CD1c-positive myeloid dendritic cell (primary cell): ENCODE data around the gene MAU2.
"Not testable (repeated sequence)": the region's sequence is repeated elsewhere in the genome, so short reads cannot be mapped to it uniquely, and the experiment has no call there.

ENCODE experiments used
- DNase-seq: peaks from one replicate; pipeline ENCODE4 v3.0.0-alpha.2; 2016; ENCODE audit errors: extremely low spot score

Gene MAU2

DNA sequence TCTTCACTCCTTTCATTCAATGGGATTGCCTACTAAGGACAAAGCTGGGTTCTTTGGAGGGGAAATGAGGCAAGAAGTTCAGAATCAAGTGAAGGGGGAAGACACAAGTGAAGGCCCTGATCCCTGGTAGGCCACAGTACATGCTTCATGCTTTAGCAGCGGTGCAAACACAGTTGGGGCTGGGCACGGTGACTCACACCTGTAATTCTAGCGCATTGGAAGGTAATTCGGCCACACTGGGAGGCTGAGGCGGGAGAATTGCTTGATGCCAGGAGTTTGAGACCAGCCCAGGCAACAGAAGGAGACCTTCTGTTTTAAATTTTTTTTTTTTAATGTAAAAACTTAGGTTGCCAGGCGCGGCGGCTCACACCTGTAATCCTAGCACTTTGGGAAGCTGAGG lies 61.5 kb downstream of the MAU2 start:
- no peak for DNase-seq

DNA sequence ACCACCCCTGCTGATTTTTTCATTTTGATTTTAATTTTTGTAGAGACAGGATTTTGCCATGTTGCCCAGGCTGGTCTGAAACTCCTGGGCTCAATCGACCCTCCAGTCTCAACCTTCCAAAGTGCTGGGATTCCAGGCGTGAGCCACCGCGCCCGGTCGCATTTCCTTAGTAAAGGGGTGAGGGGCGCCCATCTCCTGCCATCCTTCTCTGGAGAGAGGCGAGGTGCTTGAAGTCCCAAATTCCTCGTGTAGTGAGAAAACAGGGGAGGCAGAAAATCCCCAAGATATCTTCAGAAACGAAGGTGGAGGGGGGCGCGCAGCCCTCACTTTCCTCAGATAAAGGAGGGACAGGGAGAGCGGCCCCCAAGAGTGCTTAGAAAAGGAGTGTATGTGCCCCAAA lies 63.9 kb downstream of the MAU2 start:
- no peak for DNase-seq

- peak; percentile 100 for DNase-seq
Observed at GRCh38 chr19:19385131-19385895, 64.7 kb downstream of the MAU2 start.

- no peak for DNase-seq
Observed at GRCh38 chr19:19385896-19386869, 65.6 kb downstream of the MAU2 start.

- no peak for DNase-seq
Observed at GRCh38 chr19:19387108-19387507, 66.5 kb downstream of the MAU2 start.

GRCh38 chr19:19388568-19389555 lies 68.2 kb downstream of the MAU2 start:
- DNase-seq, result no peak

GRCh38 chr19:19389683-19390082 lies 69.1 kb downstream of the MAU2 start:
- not testable (repeated sequence) for DNase-seq

DNA sequence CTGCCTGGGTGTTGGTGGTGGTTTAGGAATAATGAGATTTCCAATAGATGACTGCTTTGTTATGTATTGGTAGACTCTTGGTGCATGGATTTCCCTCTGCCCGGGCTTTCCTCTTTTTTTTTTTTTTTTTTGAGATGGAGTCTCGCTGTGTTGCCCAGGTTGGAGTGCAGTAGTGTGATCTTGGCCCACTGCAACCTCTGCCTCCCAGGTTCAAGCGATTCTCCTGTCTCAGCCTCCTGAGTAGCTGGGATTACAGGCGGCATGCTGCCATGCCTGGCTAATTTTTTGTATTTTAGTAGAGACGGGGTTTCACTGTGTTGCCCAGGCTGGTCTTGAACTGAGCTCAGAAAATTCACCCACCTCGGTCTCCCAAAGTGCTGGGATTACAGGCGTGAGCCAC lies 73.7 kb downstream of the MAU2 start:
- DNase-seq, result not testable (repeated sequence)

- no peak for DNase-seq
Observed at GRCh38 chr19:19399733-19400433, 79.3 kb downstream of the MAU2 start.

- DNase-seq, result peak; percentile 43
Observed at GRCh38 chr19:19402656-19403372, 82.2 kb downstream of the MAU2 start.

- DNase-seq, result peak; percentile 64
Observed at GRCh38 chr19:19403373-19403901, 82.8 kb downstream of the MAU2 start.

GRCh38 chr19:19404879-19405860 lies 84.5 kb downstream of the MAU2 start, which contains the start of gene GATAD2A:
TSS of gene GATAD2A (plus strand) at chr19:19405675. CDS start at chr19:19465346, 59,671 bp downstream.
- peak; percentile 98 for DNase-seq

GRCh38 chr19:19405971-19406877 lies 85.6 kb downstream of the MAU2 start:
- peak; percentile 52 for DNase-seq

GRCh38 chr19:19406878-19407632 lies 86.4 kb downstream of the MAU2 start:
- peak; percentile 43 for DNase-seq

GRCh38 chr19:19407633-19407930 lies 87.0 kb downstream of the MAU2 start:
- no peak for DNase-seq
